ENCODE data around the gene CABP7.

CABP7 gene

DNA sequence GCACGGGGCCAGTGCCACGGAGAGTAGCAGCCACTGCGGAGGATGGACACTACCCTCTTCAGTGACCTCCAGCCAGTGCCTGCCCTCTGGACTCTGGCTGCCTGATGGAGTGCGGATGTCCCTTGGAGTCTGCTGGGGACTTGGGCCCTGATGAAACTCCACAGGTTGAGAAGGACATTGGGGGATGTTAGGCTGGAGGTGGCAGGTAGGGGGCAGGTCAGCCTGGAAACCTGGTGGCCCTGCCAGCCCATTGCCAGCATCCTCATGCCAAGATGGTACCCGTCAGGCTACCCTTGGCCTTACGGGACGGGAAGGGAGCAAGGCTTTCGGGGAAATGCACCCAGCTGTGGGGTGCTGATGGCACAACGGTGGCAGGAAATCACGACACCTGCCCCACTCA is 4.0 kb downstream of the CABP7 start:
- no peak overlapping the region for H3K4me3 ChIP-seq (ENCODE audit: low read length)
- TF ChIP-seq ZNF274 (IDR thresholded peaks at IDR 0.05; ENCODE audit: low read depth, low read length), result no peak

DNA sequence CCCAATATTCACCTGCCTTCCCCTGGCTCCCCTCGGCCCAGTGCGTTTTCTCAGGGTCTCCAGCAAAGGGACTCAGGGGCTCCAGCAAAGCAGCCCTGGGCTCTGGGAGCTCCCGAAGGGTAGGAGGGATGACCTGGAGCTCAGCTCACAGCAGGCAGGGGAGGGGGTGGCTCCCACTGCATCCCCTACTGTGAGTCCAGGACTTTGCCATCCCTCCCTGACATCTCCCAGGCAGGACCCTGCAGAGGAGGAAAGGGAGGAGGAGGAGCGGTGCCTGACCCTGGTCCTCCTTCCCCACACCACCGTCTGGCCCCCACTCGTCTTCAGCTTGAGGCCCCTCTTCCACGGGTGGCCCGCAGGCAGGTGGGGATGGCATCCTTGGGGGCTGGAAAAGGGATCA is 5.0 kb downstream of the CABP7 start:
- no peak for TF ChIP-seq ZNF274 (IDR thresholded peaks at IDR 0.05; ENCODE audit: low read depth, low read length)

DNA sequence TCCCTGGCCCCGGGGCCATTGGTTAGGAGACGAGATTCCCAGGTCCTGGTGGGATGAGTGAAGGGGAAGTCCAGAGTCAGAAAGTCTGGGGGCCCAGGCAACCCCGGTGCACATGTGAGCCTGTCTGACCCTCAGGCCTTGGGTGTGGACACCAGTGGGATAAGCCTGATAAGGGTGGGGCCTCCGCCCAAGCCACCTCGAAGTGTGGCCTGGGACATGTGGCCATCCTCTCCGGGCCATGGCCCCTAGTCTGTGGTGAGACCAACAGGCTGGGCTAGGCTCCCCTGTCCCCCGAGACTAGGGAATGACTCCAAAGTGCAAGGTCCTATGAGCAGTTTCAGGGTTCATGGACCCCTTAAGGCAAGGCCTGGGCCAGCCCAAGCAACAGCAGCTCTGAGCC is 6.3 kb downstream of the CABP7 start:
- no peak overlapping the region for H3K4me3 ChIP-seq (ENCODE audit: low read length)
- TF ChIP-seq ZNF274 (IDR thresholded peaks at IDR 0.05; ENCODE audit: low read depth, low read length), result no peak

More for the DNA sequence above, 5.0 kb downstream of the CABP7 start:
- H3K4me3 ChIP-seq (ENCODE audit: low read length), result no peak overlapping the region

DNA sequence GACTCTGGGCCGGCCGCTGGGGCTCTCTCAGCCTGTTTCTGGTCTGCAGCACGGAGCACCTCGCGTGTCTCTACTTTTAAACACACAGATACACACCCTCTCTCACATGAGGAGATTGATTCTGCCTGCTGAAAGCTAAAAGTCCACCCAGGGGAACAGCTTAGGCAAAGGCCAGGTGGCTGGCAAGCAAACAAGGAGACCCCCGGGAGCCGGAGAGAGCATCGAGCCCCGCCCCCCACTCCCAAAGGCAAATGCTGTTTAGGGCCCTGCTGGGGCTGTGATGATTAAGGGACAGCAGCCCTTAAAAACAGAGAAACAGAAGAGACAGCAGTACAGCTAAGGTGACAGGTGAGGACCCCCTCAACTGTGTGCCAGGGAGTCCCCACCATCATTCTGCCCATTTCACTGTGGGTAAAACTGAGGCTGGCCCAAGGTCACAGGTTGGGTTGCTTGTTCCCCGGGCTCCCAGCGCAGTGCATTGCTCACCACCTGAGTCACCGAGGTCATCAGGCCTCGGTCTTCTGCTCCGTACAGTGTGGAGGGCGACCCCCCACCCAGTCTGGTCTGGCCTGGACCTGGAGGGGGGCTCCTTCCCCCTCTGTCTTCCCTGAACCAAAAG is 6.8 kb downstream of the CABP7 start:
- H3K4me3 ChIP-seq (ENCODE audit: low read length), result no peak overlapping the region
- no peak for TF ChIP-seq ZNF274 (IDR thresholded peaks at IDR 0.05; ENCODE audit: low read depth, low read length)

DNA sequence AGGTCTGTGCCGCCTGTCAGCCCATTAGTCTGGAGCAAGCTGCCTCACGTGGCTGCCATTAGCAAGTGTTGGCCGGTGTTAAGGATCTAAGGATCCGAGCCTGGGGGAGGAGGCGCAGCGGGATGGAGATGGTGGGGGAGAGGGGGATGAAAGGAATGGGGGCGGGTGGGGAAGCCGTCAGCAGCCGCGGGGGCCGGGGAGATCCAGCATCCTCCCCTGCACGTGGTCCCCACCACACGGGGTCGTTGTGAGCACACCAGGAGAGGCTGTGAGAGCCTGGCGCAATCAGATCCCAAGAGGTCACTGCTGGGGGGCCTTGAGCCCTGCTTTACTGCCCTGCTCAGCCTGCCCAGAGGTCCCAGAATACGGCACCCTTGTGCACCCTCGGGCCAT is 7.3 kb downstream of the CABP7 start:
- no peak overlapping the region for H3K4me3 ChIP-seq (ENCODE audit: low read length)

DNA sequence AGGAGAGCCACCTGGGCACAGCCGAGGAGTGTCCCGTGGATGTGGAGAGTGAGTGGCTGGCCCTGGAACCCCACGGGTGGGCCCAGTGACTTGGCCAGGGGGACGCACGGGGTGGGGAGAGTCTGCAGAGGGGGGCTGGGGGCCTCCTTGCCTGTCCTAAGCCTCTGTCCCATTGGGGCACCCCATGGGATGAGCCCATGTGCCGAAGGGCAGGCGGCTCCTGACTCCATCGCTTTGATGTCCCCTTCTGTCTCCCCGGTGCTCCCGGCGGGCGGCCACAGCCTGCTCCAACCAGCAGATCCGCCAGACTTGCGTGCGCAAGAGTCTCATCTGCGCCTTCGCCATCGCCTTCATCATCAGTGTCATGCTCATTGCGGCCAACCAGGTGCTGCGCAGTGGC is 9.4 kb downstream of the CABP7 start:
- H3K4me3 ChIP-seq (ENCODE audit: low read length), result no peak overlapping the region
- no peak for TF ChIP-seq ZNF274 (IDR thresholded peaks at IDR 0.05; ENCODE audit: low read depth, low read length)

More for the DNA sequence above, 7.3 kb downstream of the CABP7 start:
- TF ChIP-seq ZNF274 (IDR thresholded peaks at IDR 0.05; ENCODE audit: low read depth, low read length), result no peak

DNA sequence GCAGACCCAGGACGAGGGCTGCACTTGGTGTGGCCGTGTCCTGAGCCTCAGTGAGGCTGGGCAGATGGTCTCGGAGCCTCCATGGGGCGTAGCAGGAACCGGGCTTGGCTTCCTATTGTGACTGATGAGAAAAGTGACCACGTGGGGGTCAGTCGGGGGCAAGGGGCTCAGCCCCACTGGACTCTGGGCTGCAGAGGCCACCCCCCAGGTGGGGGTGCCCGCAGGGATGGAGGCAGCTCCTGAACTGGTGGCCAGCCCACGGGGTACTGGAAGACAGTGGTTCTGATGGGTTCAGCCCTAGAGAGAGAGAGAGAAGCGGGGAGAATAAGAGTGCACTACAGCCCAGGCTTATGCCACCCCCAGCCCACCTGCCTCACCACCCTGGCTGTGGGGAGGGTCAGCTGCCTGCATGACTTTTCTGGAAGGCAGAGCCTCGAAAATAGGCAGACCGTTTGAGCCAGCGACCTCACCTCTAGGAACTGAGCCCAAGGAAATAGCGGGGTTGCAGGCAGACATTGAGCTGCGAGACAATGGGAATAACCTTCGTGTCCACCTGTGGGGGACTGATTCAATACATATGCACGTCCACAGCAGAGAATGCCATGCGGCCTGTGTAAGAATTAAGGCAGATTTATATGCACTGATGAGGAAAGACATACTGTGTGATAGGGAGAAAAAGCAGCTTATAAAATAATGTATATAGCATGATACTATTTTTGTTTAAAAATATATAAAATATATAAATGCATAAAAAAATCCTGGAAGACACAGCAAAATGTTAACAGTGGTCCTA is 11.5 kb downstream of the CABP7 start:
- no peak overlapping the region for H3K4me3 ChIP-seq (ENCODE audit: low read length)
- TF ChIP-seq ZNF274 (IDR thresholded peaks at IDR 0.05; ENCODE audit: low read depth, low read length), result no peak

DNA sequence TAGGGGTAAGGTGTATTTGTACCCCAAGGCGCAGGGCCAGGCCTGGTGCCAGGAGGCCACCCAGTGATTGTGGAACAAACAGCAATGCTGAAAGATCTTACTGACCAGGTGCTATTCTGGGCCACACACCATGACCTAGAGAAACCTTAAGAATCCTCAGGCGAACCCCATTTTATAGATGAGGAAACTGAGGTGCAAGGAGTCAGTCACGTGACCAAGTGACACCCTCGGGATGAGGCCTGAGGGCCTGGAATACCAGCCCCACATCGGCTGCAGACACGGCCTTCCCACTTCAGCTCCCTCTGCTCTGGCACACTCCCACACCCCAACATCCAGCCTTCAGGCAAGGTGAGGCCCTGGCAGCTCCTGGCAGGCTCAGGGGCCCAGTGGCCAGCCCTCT is 13.1 kb downstream of the CABP7 start:
- TF ChIP-seq ZNF274 (IDR thresholded peaks at IDR 0.05; ENCODE audit: low read depth, low read length), result no peak
- no peak overlapping the region for H3K4me3 ChIP-seq (ENCODE audit: low read length)

DNA sequence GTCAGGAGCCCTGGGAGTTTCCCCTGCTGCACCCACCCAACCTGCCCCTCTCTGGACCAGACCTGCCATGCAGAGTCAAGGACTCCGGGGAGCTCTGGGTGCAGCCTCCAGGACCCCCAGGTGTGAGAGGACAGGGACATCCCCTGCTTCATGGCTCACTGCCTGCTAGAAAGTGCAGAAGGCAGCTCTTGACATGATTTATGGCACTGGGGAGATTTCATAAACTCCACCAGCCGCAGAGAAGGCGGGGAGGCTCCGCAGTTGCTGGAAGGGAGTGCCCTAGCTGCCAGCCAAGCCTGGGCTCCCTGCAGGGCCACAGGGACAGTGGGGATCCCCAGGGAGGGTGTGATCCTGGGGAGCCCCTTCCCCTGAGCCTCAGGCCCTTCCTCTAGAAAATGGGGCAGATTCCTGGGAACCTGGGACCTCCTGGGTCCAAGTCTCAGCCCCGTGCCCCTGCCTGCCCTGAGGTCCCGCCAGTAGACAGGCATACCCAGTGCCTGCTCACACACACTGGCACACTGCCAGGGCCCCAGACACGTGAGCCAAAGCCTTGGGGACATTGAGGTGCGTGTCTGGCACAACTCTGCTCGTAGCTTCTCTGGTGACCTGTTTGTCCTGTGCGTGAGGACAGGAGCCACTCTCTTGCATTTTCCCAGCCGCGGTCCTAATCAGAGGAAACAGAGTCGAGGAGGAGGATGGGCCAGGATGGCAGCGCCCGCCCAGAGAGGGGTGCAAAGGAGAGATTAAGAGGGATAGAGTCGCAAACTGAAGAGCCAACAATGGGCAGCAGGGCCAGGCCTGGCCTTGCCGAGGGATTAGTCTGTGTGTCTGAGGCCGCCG is 13.8 kb downstream of the CABP7 start:
- no peak for TF ChIP-seq ZNF274 (IDR thresholded peaks at IDR 0.05; ENCODE audit: low read depth, low read length)
- no peak overlapping the region for H3K4me3 ChIP-seq (ENCODE audit: low read length)

DNA sequence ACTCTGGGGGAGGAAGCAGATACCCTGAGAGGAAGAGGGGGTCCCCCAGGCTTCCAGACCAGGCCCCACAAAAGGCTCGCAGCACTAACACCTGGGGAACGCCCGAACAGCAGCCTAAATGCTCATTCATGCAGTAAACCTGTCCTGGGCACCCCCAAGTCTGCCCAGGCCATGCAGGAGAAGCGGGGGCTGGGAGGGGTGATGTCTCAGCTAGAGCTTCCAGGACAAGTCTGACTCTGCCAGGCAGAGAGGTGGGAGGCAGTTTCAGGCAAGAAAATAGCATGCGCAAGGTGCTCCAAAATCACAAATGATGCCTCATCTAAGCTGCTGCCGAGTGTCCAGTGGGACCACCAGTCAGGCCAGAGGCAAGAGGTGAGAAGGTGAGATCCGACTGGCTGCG is 14.6 kb downstream of the CABP7 start:
- H3K4me3 ChIP-seq (ENCODE audit: low read length), result no peak overlapping the region
- no peak for TF ChIP-seq ZNF274 (IDR thresholded peaks at IDR 0.05; ENCODE audit: low read depth, low read length)

DNA sequence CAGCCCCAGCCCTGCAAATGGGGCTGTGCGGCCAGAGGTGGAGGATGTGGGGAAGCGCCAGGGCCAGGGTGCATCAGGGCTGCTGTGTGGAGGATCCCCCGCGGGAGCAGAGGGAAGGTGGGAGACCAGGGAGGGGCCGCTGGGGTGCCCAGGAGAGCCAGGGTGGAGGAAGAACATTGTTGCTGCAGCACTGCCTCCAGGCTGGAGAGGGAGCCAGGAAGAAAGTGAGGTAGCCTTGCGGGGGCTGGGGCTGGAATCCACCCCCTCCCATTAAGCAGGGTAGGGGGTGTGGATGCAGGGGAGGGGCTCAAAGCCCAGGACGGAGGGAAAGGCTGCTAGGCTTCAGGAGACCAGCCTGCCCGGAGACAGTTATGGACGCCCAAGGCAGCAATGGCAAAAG is 15.0 kb downstream of the CABP7 start:
- TF ChIP-seq ZNF274 (IDR thresholded peaks at IDR 0.05; ENCODE audit: low read depth, low read length), result no peak
- no peak overlapping the region for H3K4me3 ChIP-seq (ENCODE audit: low read length)

DNA sequence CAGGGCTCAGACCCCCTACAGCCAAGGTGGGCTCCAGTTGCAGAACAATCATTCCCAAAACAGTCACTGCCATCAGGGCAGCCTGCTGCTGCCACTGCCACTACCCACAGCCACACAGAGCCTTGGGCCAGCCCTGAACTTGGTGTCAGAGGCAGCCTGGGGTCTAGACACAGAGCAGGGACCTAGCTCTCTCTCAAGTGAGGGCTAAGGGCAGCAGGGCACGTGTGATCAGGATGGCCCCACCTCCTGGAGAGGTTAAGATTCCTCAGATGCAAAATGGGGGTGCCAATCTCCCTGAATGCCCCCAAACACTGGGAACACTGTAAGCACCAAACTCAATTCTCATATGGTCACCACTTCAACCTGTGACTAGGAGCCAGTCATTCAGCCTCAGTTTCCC is 15.6 kb downstream of the CABP7 start:
- TF ChIP-seq ZNF274 (IDR thresholded peaks at IDR 0.05; ENCODE audit: low read depth, low read length), result no peak
- H3K4me3 ChIP-seq (ENCODE audit: low read length), result no peak overlapping the region

DNA sequence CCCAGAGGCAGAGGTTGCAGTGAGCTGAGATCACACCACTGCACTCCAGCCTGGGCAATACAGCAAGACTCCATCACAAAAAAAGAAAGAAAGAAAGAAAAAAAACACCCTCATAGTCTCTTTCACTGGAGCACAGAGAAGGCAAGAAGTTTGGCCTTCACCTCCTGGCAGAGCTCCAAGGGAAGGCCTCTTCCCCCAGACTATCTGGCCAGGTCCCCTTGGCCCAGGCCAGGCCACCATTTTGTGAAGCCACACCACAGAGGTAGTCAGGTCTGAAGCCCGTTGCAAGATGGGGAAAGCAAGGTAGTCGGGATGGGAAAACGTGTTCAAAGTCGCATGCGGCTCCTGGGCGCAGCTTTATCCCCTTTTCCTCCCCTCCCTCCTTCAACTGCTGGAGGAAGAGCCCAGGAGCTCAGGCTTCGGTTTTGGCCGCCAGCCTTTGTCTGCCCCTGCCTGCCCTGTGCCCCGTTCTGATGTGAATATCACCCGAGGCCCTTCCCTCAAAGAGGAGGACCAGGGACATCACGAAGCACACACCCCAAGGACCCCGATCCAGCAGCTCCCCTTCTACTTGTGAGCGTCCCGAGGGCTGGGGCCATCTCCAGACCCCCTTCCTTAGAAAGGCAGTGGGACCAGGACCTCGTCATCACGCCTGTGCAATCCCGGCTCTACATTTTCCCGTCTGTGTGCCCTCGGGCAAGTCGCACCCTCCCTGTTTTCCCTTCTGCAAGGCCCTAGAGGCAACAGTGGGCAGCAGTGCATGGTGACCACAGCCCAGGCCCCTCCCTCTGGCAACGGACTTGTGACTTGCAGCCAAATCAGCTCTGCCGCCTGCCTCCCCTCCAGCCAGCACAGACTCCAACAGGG is 17.7 kb downstream of the CABP7 start:
- TF ChIP-seq ZNF274 (IDR thresholded peaks at IDR 0.05; ENCODE audit: low read depth, low read length), result no peak
- H3K4me3 ChIP-seq (ENCODE audit: low read length), result no peak overlapping the region
